Right atrium auricular region (tissue), 2 donors: ENCODE measurements around the gene POLR3A. TPM values are rescaled to one million over a fixed set of nuclear protein-coding genes. Genes with fewer than 3 reads are reported as not detected.
A peak's percentile ranks its signal among the peaks of the same experiment; 100 is the strongest.

Experiments
- DNase-seq: peaks from one replicate; pipeline ENCODE4 v3.0.0-alpha.2; 2019; ENCODE audit warnings: low spot score
- H3K27ac ChIP-seq, 2 donors: fragments of 200-600 bp; sonication (generic); 1 replicate in 1 of 2; 2 replicates in 1 of 2; pipeline ENCODE4 v1.5.1; 2016 to 2019
- H3K27me3 ChIP-seq, 2 donors: fragments of 200-600 bp; sonication (generic); one replicate each; pipeline versions ENCODE4 v1.5.1 to v1.6.0; 2017 to 2019
- H3K36me3 ChIP-seq: fragments of 200-600 bp; sonication (generic); one replicate; pipeline ENCODE4 v1.5.1; 2016
- H3K4me1 ChIP-seq, 2 donors: fragments of 200-600 bp; sonication (generic); one replicate each; pipeline versions ENCODE4 v1.5.1 to v1.6.0; 2017 to 2019
- H3K4me3 ChIP-seq, 2 donors: fragments of 200-600 bp; sonication (generic); 1 replicate in 1 of 2; 2 replicates in 1 of 2; pipeline ENCODE4 v1.5.1; 2017 to 2019; ENCODE audit warnings: mild to moderate bottlenecking in 1 of 2, moderate library complexity in 1 of 2
- H3K9me3 ChIP-seq, 2 donors: fragments of 200-600 bp; sonication (generic); one replicate each; pipeline ENCODE4 v1.5.1; 2019
- total RNA-seq, 2 donors: library from RNA; depleted of rRNA; stranded (reverse); fragments of >200 nt; gene quantifications; one replicate each; pipeline ENCODE4 v1.1.0, GENCODE V29; 2016
- TF ChIP-seq, protein P1 (sequence below), 2 donors: fragments of 200-600 bp; sonication (generic); IDR thresholded peaks; one replicate each; pipeline ENCODE4 v1.5.1; 2019; ENCODE audit warnings: antibody characterized with exemption in 2 of 2

POLR3A gene
- total RNA-seq, 2 donors from 2014 or later: 6.9 to 8.2 TPM

- H3K4me3 ChIP-seq: no peak overlapping the region
- H3K27me3 ChIP-seq: no peaks in the 10 kb centered on the region
- DNase-seq: no peak
- no peaks in the 10 kb centered on the region for H3K9me3 ChIP-seq
- H3K36me3 ChIP-seq: peaks cover 67% of the 10 kb centered on the region
- no peaks in the 10 kb centered on the region for H3K4me1 ChIP-seq
- TF ChIP-seq, protein P1, sequence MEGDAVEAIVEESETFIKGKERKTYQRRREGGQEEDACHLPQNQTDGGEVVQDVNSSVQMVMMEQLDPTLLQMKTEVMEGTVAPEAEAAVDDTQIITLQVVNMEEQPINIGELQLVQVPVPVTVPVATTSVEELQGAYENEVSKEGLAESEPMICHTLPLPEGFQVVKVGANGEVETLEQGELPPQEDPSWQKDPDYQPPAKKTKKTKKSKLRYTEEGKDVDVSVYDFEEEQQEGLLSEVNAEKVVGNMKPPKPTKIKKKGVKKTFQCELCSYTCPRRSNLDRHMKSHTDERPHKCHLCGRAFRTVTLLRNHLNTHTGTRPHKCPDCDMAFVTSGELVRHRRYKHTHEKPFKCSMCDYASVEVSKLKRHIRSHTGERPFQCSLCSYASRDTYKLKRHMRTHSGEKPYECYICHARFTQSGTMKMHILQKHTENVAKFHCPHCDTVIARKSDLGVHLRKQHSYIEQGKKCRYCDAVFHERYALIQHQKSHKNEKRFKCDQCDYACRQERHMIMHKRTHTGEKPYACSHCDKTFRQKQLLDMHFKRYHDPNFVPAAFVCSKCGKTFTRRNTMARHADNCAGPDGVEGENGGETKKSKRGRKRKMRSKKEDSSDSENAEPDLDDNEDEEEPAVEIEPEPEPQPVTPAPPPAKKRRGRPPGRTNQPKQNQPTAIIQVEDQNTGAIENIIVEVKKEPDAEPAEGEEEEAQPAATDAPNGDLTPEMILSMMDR (IDR thresholded peaks at IDR 0.05): no peak
- H3K27ac ChIP-seq: no peak overlapping the region
These were observed 51.0 kb downstream of the POLR3A start for GRCh38 chr10:77978360-77978759.

DNA sequence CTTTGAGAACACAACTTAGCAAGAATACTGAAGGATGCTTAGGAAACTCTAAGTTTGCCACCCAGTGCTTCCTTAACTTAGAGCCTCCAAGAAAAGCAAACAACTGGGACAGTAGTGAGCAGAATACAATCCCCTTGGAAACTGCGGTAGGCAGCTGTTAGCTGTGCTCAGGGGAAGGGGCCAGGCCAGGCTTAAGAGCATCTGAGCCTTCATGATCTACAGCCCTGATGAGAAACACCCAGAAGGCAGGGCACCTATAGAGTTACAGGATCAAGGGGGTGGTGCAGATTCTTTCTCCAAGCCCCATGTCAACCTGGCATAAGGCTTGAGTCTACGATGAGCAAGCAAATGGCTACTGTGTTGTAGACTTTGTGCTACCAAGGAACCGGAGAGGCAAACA is 51.4 kb downstream of the POLR3A start:
- Histone ChIP-seq H3K9me3 (no peaks in the 10 kb centered on the region), H3K36me3 (peaks cover 63% of the 10 kb centered on the region), H3K27ac (no peak overlapping the region)

GRCh38 chr10:77977016-77977415 is 52.3 kb downstream of the POLR3A start:
- no peak overlapping the region for H3K27ac ChIP-seq
- no peaks in the 10 kb centered on the region for H3K27me3 ChIP-seq
- H3K36me3 ChIP-seq: peaks cover 54% of the 10 kb centered on the region
- TF ChIP-seq, protein P1 (IDR thresholded peaks at IDR 0.05): no peak
- no peaks in the 10 kb centered on the region for H3K4me1 ChIP-seq
- no peaks in the 10 kb centered on the region for H3K9me3 ChIP-seq
- H3K4me3 ChIP-seq: no peak overlapping the region
- DNase-seq: no peak

More for the DNA sequence above, 51.4 kb downstream of the POLR3A start:
- TF ChIP-seq, protein P1 (IDR thresholded peaks at IDR 0.05): no peak
- H3K4me3 ChIP-seq: no peak overlapping the region
- DNase-seq: no peak
- no peaks in the 10 kb centered on the region for H3K27me3 ChIP-seq
- no peaks in the 10 kb centered on the region for H3K4me1 ChIP-seq

- Histone ChIP-seq H3K27me3 (no peaks in the 10 kb centered on the region), H3K4me3 (no peak overlapping the region), H3K36me3 (peaks cover 38% of the 10 kb centered on the region), H3K27ac (no peak overlapping the region), H3K4me1 (peaks cover 0 to 14% of the 10 kb centered on the region in 2 donors), H3K9me3 (no peaks in the 10 kb centered on the region)
- TF ChIP-seq, protein P1 (IDR thresholded peaks at IDR 0.05): no peak
- no peak for DNase-seq
These were observed 54.1 kb downstream of the POLR3A start for GRCh38 chr10:77975086-77975666.

GRCh38 chr10:77974396-77975074 is 54.8 kb downstream of the POLR3A start:
- Histone ChIP-seq H3K36me3 (peaks cover 32% of the 10 kb centered on the region), H3K27ac (peak overlapping the region in 1 of 2 donors; percentile 31), H3K4me3 (no peak overlapping the region), H3K9me3 (no peaks in the 10 kb centered on the region), H3K27me3 (no peaks in the 10 kb centered on the region), H3K4me1 (peaks cover 0 to 14% of the 10 kb centered on the region in 2 donors)
- TF ChIP-seq, protein P1 (IDR thresholded peaks at IDR 0.05): peak in 1 of 2 donors; percentile 31
- DNase-seq: no peak
